Activated T-helper 9 cell treated with anti-CD3 and anti-CD28 coated beads, Interleukin-2, amount 50 U/mL, for 16 hours (primary cell): Measurements from ENCODE around the gene POLA2.
"Not testable (repeated sequence)": the region's sequence is repeated elsewhere in the genome, so short reads cannot be mapped to it uniquely, and the experiment has no call there.

ENCODE experiments used
- DNase-seq: peaks from one replicate; pipeline ENCODE4 v3.0.0-alpha.2; 2020; ENCODE audit warnings: low read depth

The POLA2 gene

DNA sequence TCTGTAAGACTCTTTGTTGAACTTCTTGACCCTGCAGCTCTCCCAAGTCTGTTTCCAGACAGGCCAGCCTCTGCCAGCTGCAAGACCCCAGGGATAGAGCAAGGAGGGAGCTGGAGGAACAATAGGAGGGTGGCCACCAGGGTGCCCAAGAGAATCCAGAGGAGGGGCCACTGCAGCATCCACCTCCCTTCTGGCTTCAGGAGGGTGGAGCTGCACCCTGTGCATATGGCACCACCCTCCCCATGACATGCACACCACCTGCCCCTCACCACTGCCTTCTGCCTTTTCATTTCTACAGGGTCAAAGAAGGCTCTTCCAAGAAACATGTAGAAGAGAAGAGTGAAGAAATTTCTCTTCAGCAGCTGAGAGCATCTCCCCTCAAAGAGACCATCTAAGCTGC lies 20.1 kb upstream of the POLA2 start:
- DNase-seq, result no peak

DNA sequence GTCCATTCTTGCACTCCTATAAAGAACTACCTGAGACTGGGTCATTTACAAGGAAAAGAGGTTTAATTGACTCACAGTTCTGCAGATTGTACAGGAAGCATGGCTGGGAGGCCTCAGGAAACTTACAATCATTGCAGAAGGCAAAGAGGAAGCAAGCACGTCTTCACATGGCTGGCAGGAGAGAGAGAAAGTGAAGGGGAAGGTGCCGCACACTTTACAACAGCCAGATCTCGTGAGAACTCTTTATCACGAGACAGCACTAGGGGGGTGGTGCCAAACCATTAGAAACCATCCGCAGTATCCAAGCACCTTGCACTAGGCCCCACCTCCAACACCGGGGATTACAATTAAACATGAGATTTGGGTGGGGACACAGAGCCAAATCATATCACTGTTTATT lies 19.4 kb upstream of the POLA2 start:
- DNase-seq, result no peak

DNA sequence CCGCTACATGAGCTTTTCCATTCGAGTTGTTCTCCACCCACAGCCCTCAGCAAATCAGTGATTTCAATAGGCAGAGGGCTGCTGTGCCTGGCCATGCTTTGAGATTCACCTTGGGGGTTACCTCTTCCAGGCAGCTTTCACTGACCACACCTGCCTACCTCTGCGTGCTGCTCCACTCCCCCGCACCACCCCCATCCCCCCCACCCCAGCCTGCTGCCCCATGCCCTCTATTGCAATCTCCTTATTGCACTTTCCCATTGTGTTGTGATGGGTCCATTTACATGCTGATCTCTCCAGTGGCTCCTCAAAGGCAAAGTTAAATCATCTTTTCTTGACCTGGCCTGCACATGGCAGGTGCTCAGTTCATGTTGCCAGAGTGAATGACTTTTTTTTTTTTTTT lies 18.0 kb upstream of the POLA2 start:
- no peak for DNase-seq

DNA sequence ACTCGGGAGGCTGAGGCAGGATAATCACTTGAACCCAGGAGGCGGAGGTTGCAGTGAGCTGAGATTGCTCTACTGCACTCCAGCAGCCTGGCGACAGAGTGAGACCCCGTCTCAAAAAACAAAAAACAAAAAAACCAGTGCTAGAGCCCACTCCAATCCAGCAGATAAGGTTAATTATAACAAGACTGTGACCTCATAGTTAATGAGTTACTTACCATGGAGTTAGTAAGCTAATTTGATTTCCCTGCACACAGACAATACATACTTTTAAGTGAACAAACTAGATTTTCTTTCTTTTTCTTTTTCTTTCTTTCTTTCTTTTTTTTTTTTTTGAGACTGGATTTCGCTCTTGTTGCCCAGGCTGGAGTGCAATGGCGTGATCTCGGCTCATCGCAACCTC lies 16.7 kb upstream of the POLA2 start:
- DNase-seq, result not testable (repeated sequence)

DNA sequence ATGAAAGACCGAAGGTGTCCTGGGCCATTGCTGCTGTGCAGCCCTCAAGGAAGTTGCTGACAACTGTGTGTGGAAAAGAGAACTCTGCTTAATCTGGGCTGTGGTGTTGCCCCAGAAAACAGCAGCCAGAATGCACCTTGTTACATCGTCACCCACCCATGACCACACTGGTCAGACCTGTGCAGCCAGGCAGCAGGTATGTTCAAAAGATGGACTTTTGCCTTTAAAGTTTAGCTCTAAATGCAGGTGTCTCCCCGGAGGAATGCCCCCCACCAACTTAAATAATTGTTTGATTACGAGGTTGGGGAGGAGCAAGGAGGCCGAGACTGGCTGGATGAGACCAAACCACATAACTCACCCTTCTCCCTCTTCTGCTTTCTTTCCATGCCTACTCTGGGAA lies 15.3 kb upstream of the POLA2 start:
- DNase-seq, result no peak

DNA sequence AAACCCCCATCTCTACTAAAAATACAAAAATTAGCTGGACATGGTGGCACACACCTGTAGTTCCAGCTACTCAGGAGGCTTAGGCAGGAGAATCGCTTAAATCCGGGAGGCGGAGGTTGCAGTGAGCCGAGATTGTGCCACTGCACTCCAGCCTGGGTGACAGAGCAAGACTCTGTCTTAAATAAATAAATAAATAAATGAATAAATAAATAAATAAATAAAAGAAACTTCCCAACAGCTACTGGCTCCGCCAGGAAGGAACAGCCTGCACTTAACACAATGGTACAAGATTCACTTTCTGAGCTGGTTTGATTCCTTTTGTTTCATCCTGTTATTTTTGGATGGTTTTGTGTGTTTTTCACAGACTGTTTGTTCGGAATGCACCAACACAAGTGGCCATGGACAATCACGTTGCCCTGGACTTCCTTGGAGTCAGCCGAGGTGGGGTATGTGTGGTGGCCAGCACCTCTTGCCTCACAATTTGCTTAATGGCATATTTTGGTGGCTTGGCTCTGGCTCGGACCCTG lies 13.5 kb upstream of the POLA2 start:
- DNase-seq, result not testable (repeated sequence)

DNA sequence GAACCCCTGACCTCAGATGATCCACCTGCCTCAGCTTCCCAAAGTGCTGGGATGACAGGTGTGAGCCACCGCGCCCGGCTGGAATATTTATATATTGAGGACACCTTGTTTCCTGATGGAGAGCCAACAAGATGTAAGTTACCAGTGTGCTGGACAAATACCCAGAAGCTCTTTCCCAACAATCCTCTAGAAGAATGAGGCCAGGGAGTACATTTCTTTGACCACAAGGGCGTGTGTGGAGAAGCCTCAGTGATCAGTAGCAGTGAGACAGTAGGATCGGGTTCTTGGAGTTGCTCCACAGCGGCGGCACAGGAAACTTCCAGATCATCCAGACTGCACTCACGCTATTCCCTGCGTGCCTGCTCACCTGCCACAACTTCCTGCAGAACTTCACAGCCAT lies 10.3 kb upstream of the POLA2 start:
- no peak for DNase-seq

DNA sequence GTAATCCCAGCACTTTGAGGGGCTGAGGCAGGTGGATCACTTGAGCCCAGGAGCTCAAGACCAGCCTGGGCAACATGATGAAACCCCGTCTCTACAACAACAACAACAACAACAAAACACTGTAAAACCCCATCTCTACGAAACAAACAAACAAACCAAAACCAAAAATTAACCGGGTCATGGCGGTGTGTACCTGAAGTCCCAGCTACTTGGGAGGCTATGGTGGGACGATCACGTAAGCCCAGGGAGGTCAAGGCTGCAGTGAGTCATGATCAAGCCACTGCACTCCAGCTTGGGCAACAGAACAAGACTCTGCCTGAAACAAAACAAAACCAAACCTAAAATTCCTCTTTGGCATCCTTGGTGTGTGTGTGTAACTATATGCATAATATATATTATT lies 7.0 kb upstream of the POLA2 start:
- no peak for DNase-seq

DNA sequence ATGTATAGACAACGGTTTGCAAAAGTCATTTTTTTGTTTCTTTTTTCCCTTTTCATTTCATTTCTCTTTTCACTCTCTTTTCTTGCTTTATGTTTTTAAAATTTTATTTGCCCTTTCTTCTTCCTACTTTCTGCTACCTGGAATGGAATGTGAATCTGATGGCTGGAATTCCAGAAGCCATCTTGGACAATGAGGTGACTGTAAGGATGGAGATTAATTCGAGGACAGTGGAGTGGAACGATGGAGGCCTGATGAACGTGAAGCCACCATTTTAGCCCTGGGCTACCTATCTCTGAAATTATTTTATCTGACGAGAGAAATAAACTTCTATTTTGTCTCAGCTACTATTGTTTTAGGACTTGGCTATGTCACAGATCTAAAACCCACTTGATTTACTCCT lies 2.8 kb upstream of the POLA2 start:
- DNase-seq, result no peak

DNA sequence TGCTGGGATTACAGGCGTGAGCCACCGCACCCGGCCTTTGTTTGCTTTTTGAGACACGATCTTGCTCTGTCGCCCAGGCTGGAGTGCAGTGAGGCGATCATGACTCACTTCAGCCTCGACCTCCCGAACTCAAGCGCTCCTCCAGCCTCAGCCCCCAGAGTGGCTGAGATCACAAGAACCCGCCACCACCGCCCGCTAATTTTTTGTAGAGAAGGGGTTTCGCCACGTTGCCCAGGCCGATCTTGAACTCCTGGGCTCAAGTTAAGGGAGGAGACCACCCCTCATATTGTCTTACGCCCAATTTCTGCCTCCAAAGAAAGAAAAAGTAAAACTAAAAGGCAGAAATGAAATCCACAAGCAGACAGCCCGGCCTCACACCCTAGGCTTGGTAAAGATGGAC lies 1.5 kb upstream of the POLA2 start:
- no peak for DNase-seq

DNA sequence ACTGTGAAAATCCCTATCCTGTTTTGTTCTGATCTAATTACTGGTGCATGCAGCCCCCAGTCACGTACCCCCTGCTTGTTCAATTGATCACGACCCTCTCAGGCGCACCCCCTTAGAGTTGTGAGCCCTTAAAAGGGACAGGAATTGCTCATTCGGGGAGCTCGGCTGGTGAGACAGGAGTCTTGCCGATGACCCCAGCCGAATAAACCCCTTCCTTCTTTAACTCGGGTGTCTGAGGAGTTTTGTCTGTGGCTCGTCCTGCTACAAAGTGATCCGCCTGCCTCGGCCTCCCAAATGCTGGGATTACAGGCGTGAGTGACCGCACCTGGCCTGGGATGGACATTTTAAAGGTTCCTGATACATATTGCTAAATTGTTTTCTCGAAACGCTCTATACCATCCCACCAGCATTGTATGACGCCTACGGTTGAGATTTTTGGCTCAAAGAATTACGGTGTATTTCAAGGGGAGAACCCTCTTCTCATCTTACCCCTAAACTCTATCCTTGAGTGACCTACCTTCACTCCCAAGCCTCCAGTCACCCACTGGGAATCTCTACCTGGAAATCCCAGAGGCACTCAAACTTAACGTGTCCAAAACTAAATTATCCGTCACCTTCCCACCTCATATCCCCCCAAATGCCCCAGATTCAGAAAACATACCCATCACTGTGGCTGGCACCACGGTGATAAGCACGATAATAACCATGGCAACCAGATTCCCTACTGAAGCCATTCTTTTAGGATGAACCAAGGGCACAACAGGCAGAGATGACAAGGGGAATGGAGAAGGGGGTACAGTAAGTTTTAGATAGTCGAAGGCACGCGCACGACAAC lies 789 bp upstream of the POLA2 start:
- DNase-seq, result no peak

DNA sequence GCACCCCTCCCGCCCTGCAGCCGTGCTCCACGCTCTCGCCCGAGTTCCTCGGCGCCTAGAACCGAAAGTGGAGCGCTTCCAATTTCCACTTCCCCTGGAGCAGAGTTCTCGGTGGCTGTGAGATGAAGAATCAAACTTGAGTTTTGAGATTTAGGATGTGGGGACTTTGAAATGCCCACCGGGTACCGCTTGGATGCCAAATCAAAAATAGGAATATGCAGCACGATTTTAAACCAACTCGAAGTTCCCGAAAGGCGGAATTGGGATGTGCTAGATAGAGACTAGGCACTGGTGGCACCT lies 569 bp downstream of the POLA2 start:
- DNase-seq, result no peak

DNA sequence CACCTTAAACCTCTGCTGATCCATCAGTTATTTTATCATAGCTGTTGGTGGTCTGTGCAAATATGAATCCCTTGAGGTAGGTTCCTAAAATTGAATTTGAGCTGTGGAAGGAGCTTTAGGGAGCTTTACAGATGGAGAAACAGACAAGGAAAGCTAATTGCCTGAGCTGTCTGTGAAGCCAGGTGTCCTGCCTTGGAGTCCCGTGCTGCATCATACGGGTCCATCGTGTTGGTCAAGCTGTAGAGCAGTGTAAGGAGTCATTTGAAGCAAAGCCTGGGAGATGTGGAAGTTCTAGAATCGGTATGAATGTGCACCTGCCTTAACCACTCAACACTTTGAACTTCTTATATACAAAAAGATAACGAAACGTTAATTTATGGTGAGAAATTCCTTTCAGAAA lies 1.0 kb downstream of the POLA2 start:
- no peak for DNase-seq

DNA sequence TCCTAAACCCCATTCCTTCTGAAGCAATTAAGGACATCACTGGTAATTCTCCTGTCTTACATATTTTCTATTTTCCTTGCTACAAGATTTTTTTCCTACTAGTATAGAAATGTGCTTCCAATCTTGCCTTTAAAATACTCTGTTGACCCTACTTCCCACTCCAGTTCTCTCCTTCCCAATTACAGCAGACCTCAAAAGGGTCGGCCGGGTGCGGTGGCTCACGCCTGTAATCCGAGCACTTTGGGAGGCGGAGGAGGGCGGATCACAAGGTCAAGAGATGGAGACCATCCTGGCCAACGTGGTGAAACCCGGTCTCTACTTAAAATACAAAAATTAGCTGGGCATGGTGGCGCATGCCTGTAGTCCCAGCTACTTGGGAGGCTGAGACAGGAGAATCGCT lies 3.0 kb downstream of the POLA2 start:
- not testable (repeated sequence) for DNase-seq

DNA sequence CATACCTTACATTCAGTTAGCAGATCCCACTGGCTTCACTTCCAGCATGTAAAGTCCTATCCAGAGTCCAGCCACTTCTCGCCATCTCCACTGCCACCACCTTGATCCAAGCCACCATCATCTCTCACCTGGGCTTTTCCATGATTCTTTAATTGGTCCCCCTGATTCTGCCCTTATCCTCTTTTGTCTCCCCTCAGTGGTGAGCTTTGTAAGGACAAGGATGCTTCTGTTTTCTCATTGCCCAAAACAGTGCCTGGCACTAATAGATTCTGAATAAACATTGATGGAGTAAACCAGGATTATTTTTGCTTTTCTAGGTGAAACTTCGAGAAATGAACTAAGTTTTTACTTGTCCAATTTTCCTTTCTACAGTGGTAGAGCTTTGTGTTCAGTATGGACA lies 4.4 kb downstream of the POLA2 start:
- no peak for DNase-seq

DNA sequence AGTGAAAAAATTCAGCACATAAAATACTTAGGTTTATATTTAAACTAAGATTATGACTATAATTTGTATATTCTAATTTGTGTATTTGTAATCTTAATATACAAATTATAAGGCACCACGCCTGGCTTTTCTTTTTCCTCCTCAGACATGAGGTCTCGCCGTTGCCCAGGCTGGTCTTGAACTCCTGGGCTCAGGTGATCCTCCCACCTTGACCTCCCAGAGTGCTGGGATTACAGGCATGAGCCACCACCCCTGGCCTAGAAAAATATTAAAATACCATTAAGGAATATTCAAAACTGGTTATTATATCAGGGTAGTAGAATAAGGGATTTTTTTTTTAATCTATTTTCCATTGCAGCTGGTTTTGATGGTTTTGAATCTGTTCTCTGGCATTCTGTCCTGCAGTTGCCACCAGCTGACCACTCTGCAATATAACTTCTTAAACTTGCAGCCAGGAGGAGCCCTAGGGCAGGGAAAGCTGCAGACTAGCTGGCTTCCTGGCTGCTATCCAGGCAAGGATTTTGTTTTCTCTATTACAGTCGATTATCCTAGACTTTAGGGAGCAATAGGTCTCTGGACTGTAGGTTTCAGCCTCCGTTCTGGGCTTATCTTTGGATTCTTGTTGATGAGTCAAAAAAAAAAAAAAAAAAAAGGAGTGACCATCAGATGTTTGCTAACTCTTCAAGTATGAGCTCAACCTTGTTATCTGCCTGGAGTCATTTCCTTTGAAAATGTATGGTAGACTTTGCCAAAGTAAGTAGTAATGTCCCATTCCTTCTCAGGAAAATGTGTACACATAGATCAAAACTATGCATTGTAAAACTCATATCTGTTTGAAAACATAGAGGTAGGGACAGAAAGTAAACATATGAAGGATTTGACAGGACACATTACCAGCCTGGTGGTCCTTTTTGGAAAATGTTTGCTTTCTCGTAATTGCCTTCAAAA lies 13.2 kb downstream of the POLA2 start:
- DNase-seq, result no peak

DNA sequence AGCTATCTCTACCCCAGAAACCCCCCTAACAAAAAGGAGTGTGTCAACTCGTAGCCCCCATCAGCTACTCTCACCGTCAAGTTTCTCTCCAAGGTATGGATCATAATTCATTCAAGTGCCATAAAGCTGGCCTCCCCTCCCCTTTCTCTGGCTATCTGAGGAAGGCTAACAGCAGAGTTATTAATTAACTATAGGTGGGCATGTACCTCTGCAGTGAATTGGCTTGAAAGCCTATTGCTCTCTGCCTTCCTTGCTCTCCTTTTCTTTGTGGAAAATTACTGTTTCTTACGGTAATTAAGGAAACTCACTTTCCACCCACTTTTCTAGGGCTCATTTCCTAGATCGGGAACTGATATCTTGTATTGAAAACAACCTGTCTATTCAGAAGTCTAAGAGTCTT lies 14.1 kb downstream of the POLA2 start:
- DNase-seq, result no peak

DNA sequence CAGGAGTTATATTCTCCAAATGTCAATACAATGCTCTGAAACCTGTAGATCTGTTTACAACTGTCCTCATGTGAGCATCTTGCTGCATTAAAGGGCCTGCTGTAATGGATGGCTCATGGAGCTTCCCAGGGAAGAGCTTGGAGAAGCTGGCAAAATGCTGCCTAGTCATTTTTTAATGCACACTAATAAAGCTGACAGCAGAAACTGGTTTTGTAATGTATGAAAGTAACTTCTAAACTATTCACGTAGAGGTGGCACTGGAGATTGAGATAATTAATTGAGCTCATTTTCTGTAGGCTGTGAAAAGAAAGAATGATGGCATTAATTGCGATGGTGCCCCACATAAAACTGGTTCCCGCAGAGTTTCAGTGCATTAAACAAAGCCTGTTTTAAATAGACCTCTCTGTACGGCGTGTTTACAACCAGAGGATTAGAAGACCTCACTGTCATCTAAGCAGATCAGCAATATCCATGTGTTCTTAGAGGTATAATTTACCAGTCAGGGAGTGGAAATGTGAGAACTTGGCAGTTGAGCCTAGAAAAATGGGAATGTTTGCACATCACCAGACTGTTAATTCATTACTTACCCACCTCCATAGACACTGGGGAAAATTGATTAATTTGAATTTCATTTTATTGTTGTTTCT lies 16.0 kb downstream of the POLA2 start:
- no peak for DNase-seq

DNA sequence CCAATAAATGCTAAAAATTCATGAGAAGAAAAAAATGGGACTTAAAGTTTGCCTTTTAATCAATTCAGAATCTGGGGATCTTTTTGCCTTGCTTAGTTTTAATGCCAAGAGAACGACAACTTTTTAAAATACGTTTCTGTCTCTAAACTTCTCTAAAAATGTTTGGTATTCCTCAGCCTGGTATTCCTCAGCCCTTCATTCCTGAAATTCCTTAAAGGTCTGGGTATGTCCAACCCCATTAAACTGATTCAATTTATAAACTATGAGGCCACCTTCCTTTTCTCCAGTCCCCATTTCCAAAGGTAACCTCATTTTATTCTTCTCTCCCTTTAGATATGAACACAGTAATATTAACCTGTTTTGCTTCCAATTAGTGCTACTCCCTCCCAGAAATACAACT lies 16.6 kb downstream of the POLA2 start:
- DNase-seq, result no peak

DNA sequence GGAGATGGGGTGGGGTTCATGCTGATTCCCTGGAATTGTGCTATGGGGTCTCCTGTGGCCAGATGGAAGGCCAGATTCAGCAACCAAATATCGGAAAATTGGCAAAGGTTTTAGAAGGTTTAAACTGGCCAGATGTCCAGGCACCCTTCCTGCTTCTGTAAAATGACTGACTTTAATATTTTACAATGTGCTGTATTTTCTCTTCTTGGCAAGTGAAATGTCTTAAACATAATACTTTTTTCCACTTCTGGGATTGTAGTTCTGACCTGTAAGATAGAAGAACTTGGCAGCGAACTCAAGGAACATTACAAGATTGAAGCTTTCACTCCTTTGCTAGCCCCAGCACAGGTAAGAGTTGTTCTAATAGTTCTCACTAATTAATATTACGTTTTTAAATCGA lies 17.5 kb downstream of the POLA2 start:
- DNase-seq, result no peak

DNA sequence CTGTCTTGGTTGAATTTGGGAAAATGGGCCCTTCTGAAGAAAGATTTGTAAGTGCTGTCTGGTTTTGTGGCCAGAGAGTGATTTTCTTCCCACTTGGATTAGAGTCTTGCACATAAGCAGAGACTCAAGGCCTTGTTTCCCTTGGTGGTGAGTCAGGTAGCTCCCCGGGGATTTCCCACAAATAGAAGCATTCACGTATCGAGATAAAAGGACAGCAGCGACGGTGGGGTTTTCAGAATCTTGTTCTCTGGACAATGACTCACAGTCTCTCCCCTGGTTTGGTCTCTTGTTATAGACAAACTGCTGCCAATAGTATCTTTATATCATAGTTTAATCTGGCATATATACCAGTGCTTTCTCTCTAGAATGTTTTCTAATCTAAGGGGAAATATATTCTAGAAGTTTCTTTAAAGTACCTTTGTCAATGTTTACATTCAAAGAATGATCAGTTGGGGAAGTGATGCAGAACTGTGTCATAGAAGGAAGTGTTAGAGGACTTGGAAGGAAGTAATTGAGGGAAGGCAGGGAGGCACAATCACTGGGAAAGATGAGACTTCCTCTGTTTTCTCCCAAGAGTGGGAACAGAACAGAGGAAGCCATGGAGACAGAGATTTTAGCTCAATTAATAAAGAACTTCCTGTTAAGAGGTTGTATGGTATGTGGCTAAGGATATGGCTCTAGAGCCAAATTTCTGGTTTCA lies 18.1 kb downstream of the POLA2 start:
- DNase-seq, result peak; percentile 43

DNA sequence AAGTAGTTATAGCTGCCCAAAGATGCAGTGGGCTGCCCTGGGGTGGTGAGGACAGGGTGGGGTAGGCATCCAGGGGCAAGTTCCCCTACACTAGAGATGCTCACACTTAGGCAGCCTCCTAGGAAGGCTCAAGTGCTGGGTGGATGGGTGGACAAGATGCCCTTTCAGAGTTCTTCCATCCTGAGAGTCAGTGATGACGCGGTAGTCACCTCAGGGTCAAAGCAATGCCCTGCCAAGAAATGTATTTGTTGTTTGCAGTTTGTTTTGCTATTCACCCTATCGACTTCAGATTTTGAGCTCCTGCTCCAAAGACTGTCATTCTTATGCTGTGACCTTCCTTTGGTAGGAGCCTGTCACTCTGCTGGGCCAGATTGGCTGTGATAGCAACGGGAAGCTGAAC lies 18.9 kb downstream of the POLA2 start:
- no peak for DNase-seq
